NT2/D1 (cell line): Measurements from ENCODE around the gene EIF1.

Source experiments
- DNase-seq: peaks from one replicate; pipeline ENCODE4 v3.0.0-alpha.2; 2011; ENCODE audit warnings: low read depth, low spot score
- H3K27me3 ChIP-seq: 2 replicates; pipeline ENCODE4 v1.6.0; 2011; ENCODE audit warnings: mild to moderate bottlenecking; ENCODE audit not compliant: insufficient read length, insufficient read depth
- H3K36me3 ChIP-seq: 2 replicates; pipeline ENCODE4 v1.6.1; 2011; ENCODE audit warnings: mild to moderate bottlenecking, low read length, mixed read lengths; ENCODE audit not compliant: insufficient read depth, insufficient read length
- H3K4me1 ChIP-seq: 2 replicates; pipeline ENCODE4 v1.5.1; 2011; ENCODE audit not compliant: insufficient read depth, insufficient read length
- H3K4me3 ChIP-seq: 2 replicates; pipeline ENCODE4 v1.5.1; 2011; ENCODE audit warnings: low read depth; ENCODE audit not compliant: insufficient read length
- H3K9ac ChIP-seq: 2 replicates; pipeline ENCODE4 v1.6.0; 2011; ENCODE audit warnings: low read depth; ENCODE audit not compliant: insufficient read length
- H3K9me3 ChIP-seq: 2 replicates; pipeline ENCODE4 v1.5.1; 2011; ENCODE audit warnings: mild to moderate bottlenecking, low read length; ENCODE audit not compliant: insufficient read depth
- SUZ12 ChIP-seq: IDR thresholded peaks from 2 replicates; pipeline ENCODE4 v1.6.1; 2011; ENCODE audit not compliant: insufficient read length, insufficient read depth; ENCODE audit errors: extremely low read depth
- YY1 ChIP-seq: IDR thresholded peaks from 2 replicates; pipeline ENCODE4 v1.6.1; 2011; ENCODE audit not compliant: insufficient read length, insufficient read depth
- ZNF274 ChIP-seq: IDR thresholded peaks from 2 replicates; pipeline ENCODE4 v1.6.1; 2011; ENCODE audit warnings: mild to moderate bottlenecking, low read depth, low read length

Gene EIF1

GRCh38 chr17:41705271-41705991 lies 16.7 kb downstream of the EIF1 start:
- H3K36me3 ChIP-seq = no peaks in the 10 kb centered on the region
- TF ChIP-seq ZNF274 (no peak), SUZ12 (no peak), YY1 (no peak)
- no peak overlapping the region for H3K9ac ChIP-seq
- H3K4me3 ChIP-seq = no peak overlapping the region
- peaks cover 10% of the 10 kb centered on the region for H3K9me3 ChIP-seq
- peaks cover 86% of the 10 kb centered on the region for H3K27me3 ChIP-seq
- DNase-seq = peak; percentile 59
- H3K4me1 ChIP-seq = peaks cover 18% of the 10 kb centered on the region

- no peak overlapping the region for H3K4me3 ChIP-seq
- TF ChIP-seq SUZ12 (no peak), YY1 (no peak), ZNF274 (no peak)
- H3K9ac ChIP-seq = no peak overlapping the region
- peaks cover 10% of the 10 kb centered on the region for H3K9me3 ChIP-seq
- peaks cover 18% of the 10 kb centered on the region for H3K4me1 ChIP-seq
- peaks cover 88% of the 10 kb centered on the region for H3K27me3 ChIP-seq
- DNase-seq = no peak
- no peaks in the 10 kb centered on the region for H3K36me3 ChIP-seq
Observed at GRCh38 chr17:41707803-41708669, 19.4 kb downstream of the EIF1 start.

- DNase-seq = no peak
- Histone ChIP-seq H3K9me3 (peaks cover 10% of the 10 kb centered on the region), H3K4me3 (no peak overlapping the region), H3K4me1 (peaks cover 14% of the 10 kb centered on the region), H3K36me3 (no peaks in the 10 kb centered on the region), H3K27me3 (peaks cover 92% of the 10 kb centered on the region), H3K9ac (no peak overlapping the region)
- TF ChIP-seq ZNF274 (no peak), SUZ12 (no peak), YY1 (no peak)
Observed at GRCh38 chr17:41710472-41711090, 21.9 kb downstream of the EIF1 start.

- Histone ChIP-seq H3K36me3 (no peaks in the 10 kb centered on the region), H3K9me3 (peaks cover 10% of the 10 kb centered on the region), H3K27me3 (peaks cover 89% of the 10 kb centered on the region), H3K4me1 (peaks cover 5% of the 10 kb centered on the region), H3K4me3 (no peak within 1 kb of the TSS), H3K9ac (no peak within 1 kb of the TSS)
- no peak for TF ChIP-seq ZNF274
- no peak for TF ChIP-seq SUZ12
- no peak for DNase-seq
Observed at GRCh38 chr17:41711669-41712400, 23.1 kb downstream of the EIF1 start, which contains the start of gene GAST. TSS of gene GAST (plus strand) at chr17:41712331. CDS start at chr17:41715437, 3,106 bp downstream.

- no peak for DNase-seq
- no peak overlapping the region for H3K4me3 ChIP-seq
- no peak for TF ChIP-seq SUZ12
- no peak for TF ChIP-seq YY1
- no peak for TF ChIP-seq ZNF274
- peaks cover 6% of the 10 kb centered on the region for H3K4me1 ChIP-seq
- peaks cover 40% of the 10 kb centered on the region for H3K27me3 ChIP-seq
- no peaks in the 10 kb centered on the region for H3K36me3 ChIP-seq
- H3K9me3 ChIP-seq = no peaks in the 10 kb centered on the region
- no peak overlapping the region for H3K9ac ChIP-seq
Observed at GRCh38 chr17:41717408-41718286, 29.0 kb downstream of the EIF1 start.

GRCh38 chr17:41718287-41718645 lies 29.6 kb downstream of the EIF1 start:
- no peak for DNase-seq
- H3K9me3 ChIP-seq = no peaks in the 10 kb centered on the region
- TF ChIP-seq ZNF274 (no peak), SUZ12 (no peak), YY1 (no peak)
- peaks cover 34% of the 10 kb centered on the region for H3K27me3 ChIP-seq
- H3K4me3 ChIP-seq = no peak overlapping the region
- no peak overlapping the region for H3K9ac ChIP-seq
- H3K36me3 ChIP-seq = no peaks in the 10 kb centered on the region
- peaks cover 6% of the 10 kb centered on the region for H3K4me1 ChIP-seq
